Thyroid gland (tissue), 4 donors: ENCODE data around the gene SIPA1.

Experiments
- CTCF ChIP-seq, 6 experiments: fragments of 200-600 bp in 3 of 6; fragments of 450-650 bp in 3 of 6; sonication (generic) in 3 of 6; IDR thresholded peaks; one replicate each; pipeline ENCODE4 v1.5.1; 2016 to 2019; ENCODE audit warnings: antibody characterized with exemption in 6 of 6, mild to moderate bottlenecking in 2 of 6, inconsistent platforms in 1 of 6, moderate library complexity in 1 of 6
- POLR2A ChIP-seq, 2 donors: fragments of 450-650 bp; IDR thresholded peaks; one replicate each; pipeline ENCODE4 v1.6.1; 2017; ENCODE audit warnings: antibody characterized with exemption in 2 of 2, mild to moderate bottlenecking in 2 of 2, moderate library complexity in 1 of 2

DNA sequence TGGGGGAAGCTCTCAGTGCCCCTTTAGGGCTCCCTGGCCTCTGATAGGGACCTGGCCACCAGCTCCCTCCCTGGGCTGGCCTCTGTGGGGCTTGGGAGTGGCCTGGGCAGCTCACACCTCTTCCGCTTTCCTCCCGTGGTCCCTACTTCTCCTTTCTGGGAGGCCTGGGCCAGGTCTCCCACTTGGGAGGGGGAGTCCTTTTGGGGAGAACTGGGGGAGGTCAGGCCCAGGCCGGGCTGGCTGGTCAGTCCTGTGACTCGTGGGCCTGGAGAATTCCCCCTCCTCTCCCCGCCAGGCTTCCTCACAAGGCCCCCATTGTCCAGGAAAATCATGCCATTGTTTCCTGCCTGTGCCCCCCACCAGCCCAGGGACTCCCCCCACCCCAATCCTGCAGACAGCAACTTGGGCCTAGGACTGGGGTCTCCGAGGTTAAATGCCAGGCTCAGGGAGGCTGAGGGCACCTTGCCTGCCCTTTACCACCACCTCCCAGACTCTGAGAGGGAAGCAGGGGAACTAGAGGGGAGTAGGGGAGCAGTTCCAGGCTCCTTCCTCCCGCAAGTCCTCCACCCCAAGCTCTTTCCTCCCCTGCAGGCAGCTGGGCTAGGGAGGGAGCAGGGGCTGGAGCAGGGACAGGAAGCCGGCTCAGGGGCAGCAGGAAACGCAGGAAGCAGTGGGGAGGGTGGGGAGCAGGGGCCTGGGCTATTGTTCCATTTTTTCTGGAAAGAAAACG, 26.7 kb upstream of the SIPA1 start:
- TF ChIP-seq POLR2A (IDR thresholded peaks at IDR 0.05) (no peak), CTCF (IDR thresholded peaks at IDR 0.05) (no peak)
